ENCODE results near the gene CDHR2. TPM values are rescaled to one million over a fixed set of nuclear protein-coding genes. Genes with fewer than 3 reads are reported as not detected.
A peak's percentile ranks its signal among the peaks of the same experiment; 100 is the strongest.

CDHR2 gene
- total RNA-seq, 1 experiment from 2014 or later, result 0.10 TPM

DNA sequence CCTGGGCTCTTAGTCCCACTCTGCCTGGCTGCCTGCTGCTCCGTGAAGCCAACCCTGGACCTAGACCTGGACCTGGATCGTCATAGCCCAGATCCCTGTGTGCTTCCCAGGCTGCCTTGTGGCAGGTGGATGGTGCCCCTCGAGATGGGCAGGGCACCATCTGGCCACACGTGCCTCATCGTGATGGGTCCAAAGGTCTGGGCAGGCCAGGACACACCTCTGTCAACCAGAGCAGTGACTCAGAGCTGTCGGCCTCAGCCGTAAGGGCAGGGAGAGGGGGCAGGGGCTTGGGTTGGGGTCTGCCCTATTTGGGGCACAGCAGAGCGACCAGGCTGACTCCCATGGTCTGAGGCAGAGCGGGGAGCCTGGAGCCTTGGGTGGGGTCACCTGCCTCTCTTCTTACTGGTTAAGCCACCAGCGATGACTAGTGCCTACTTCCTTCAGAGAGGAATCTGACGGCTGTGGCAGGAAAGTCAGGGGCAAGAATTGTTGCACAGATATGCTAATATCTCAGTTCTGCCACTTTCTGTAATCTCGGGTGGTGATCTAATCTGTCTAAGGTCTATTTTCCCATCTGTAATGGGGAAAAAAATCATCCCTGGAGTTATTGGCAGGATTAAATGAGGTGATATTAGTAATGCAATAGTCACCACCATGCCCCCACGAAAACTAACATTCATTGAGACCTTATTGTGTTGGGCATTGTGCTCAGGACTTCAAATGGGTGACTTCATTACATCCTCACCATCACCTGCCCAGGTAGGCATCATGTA lies 3.2 kb upstream of the CDHR2 start:
- ChIA-PET CTCF (no interaction called here), POLR2A (interaction anchor here (1.9 kb wide), 1 partner anchor 8 kb away, joined by 6 read pairs; the partner anchor contains the start of gene RNF44), RAD21 (ENCODE audit: low non-redundant PET in 1 of 2, low total read pairs in 2 of 2, uncharacterized antibody in 2 of 2, unreplicated experiment in 2 of 2) (no interaction called here)
- H3K9ac ChIP-seq (ENCODE audit: low read length), result peak overlapping the region; percentile 21; the same call in 1 of the 2 replicates
- no peaks in the 10 kb centered on the region for H3K9me3 ChIP-seq (ENCODE audit: control insufficient read depth in 1 of 2, insufficient read depth in 1 of 2, low read depth in 1 of 2, low read length in 2 of 2)
- peaks cover 31 to 58% of the 10 kb centered on the region in 2 experiments for H3K4me1 ChIP-seq (ENCODE audit: control insufficient read depth in 1 of 2, insufficient read depth in 2 of 2, low read length in 2 of 2)
- no peak overlapping the region for H3K4me3 ChIP-seq (replicated peaks in 1 of 2; ENCODE audit: low read depth in 1 of 2, low read length in 2 of 2)
- ATAC-seq (no peak), DNase-seq (ENCODE audit: low read depth, low spot score) (no peak)
- H3K4me2 ChIP-seq (ENCODE audit: low read length), result peak overlapping the region; percentile 99
- BruUV-seq (replicated peaks), result no TSS peak
- H4K20me1 ChIP-seq (ENCODE audit: insufficient read depth), result no peaks in the 10 kb centered on the region
- no peaks in the 10 kb centered on the region for H3K27me3 ChIP-seq (ENCODE audit: insufficient read depth, low read length)
- no peaks in the 10 kb centered on the region for H3K9me2 ChIP-seq (ENCODE audit: insufficient read depth)
- H3K36me3 ChIP-seq (ENCODE audit: control insufficient read depth in 1 of 2, insufficient read depth in 2 of 2, low read length in 2 of 2), result no peaks in the 10 kb centered on the region
- intact Hi-C loops (cut with micrococcal nuclease), result no loop called here
- no peak overlapping the region for H3K27ac ChIP-seq (ENCODE audit: low read depth, low read length)
- TF ChIP-seq POLR2AphosphoS5 (IDR thresholded peaks at IDR 0.05; ENCODE audit: low read depth, low read length) (peak; percentile 30; the same call in 1 of the 2 replicates), YY1 (IDR thresholded peaks at IDR 0.05; ENCODE audit: extremely low read depth, insufficient replicate concordance, low read depth, low read length) (no peak)
- H2AFZ ChIP-seq (ENCODE audit: low read depth, low read length, poor library complexity, severe bottlenecking), result no peak overlapping the region
- H3K79me2 ChIP-seq (ENCODE audit: insufficient read depth, low read length), result no peaks in the 10 kb centered on the region

DNA sequence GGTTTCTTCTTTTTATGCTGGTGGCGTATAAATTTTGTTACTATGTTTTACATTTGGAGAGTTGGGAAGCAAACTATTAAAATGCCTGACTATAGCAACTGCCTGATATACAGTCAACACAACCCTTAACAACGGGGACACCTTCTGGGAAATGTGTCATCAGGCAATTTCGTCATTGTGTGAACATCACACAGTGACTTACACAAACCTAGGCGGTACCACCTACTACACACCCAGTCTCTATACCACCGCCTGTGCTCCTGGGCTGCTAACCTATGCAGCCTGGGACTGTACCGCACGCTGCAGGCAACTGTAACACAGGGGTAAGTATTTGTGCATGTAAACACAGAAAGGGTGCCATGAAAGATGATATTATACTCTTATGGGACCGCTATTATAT lies 1.3 kb upstream of the CDHR2 start:
- Histone ChIP-seq H3K79me2 (ENCODE audit: insufficient read depth, low read length) (no peaks in the 10 kb centered on the region), H2AFZ (ENCODE audit: low read depth, low read length, poor library complexity, severe bottlenecking) (no peak overlapping the region), H3K9me3 (ENCODE audit: control insufficient read depth in 1 of 2, insufficient read depth in 1 of 2, low read depth in 1 of 2, low read length in 2 of 2) (no peaks in the 10 kb centered on the region), H3K4me3 (replicated peaks in 1 of 2; ENCODE audit: low read depth in 1 of 2, low read length in 2 of 2) (no peak overlapping the region), H4K20me1 (ENCODE audit: insufficient read depth) (no peaks in the 10 kb centered on the region), H3K9ac (ENCODE audit: low read length) (no peak overlapping the region), H3K36me3 (ENCODE audit: control insufficient read depth in 1 of 2, insufficient read depth in 2 of 2, low read length in 2 of 2) (no peaks in the 10 kb centered on the region), H3K9me2 (ENCODE audit: insufficient read depth) (no peaks in the 10 kb centered on the region), H3K27ac (ENCODE audit: low read depth, low read length) (no peak overlapping the region), H3K4me2 (ENCODE audit: low read length) (no peak overlapping the region), H3K4me1 (ENCODE audit: control insufficient read depth in 1 of 2, insufficient read depth in 2 of 2, low read length in 2 of 2) (peaks cover 18 to 43% of the 10 kb centered on the region in 2 experiments), H3K27me3 (ENCODE audit: insufficient read depth, low read length) (no peaks in the 10 kb centered on the region)
- RAD21 ChIA-PET (ENCODE audit: low non-redundant PET in 1 of 2, low total read pairs in 2 of 2, uncharacterized antibody in 2 of 2, unreplicated experiment in 2 of 2), result no interaction called here
- intact Hi-C loops (cut with micrococcal nuclease), result no loop called here
- ATAC-seq (no peak), DNase-seq (ENCODE audit: low read depth, low spot score) (no peak)
- no TSS peak for BruUV-seq (replicated peaks)
- POLR2A ChIA-PET, result interaction anchor here (1.9 kb wide), 1 partner anchor 10 kb away, joined by 6 read pairs; the partner anchor contains the start of gene RNF44
- CTCF ChIA-PET, result interaction anchor here (0.7 kb wide), 1 partner anchor 10 kb away, joined by 3 read pairs; no protein-coding TSS in a partner anchor
- TF ChIP-seq ZFX (IDR thresholded peaks at IDR 0.05), result no peak
- no peak for TF ChIP-seq EZH2phosphoT487 (IDR thresholded peaks at IDR 0.05; ENCODE audit: borderline replicate concordance)
- no peak for TF ChIP-seq CBX3 (IDR thresholded peaks at IDR 0.05; ENCODE audit: low read depth)
- TF ChIP-seq SRF (IDR thresholded peaks at IDR 0.05; ENCODE audit: low read depth), result no peak
- TF ChIP-seq, protein P1, sequence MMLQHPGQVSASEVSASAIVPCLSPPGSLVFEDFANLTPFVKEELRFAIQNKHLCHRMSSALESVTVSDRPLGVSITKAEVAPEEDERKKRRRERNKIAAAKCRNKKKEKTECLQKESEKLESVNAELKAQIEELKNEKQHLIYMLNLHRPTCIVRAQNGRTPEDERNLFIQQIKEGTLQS (IDR thresholded peaks at IDR 0.05), result no peak
- TF ChIP-seq, protein P2, sequence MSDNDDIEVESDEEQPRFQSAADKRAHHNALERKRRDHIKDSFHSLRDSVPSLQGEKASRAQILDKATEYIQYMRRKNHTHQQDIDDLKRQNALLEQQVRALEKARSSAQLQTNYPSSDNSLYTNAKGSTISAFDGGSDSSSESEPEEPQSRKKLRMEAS (IDR thresholded peaks at IDR 0.05), result no peak
- TF ChIP-seq, protein P3, sequence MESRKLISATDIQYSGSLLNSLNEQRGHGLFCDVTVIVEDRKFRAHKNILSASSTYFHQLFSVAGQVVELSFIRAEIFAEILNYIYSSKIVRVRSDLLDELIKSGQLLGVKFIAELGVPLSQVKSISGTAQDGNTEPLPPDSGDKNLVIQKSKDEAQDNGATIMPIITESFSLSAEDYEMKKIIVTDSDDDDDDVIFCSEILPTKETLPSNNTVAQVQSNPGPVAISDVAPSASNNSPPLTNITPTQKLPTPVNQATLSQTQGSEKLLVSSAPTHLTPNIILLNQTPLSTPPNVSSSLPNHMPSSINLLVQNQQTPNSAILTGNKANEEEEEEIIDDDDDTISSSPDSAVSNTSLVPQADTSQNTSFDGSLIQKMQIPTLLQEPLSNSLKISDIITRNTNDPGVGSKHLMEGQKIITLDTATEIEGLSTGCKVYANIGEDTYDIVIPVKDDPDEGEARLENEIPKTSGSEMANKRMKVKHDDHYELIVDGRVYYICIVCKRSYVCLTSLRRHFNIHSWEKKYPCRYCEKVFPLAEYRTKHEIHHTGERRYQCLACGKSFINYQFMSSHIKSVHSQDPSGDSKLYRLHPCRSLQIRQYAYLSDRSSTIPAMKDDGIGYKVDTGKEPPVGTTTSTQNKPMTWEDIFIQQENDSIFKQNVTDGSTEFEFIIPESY (IDR thresholded peaks at IDR 0.05; ENCODE audit: extremely low read depth, insufficient replicate concordance, low read length), result no peak
- no peak for TF ChIP-seq SP1 (IDR thresholded peaks at IDR 0.05; ENCODE audit: low read depth)
- no peak for TF ChIP-seq YY1 (IDR thresholded peaks at IDR 0.05; ENCODE audit: extremely low read depth, insufficient replicate concordance, low read depth, low read length)
- TF ChIP-seq CEBPB (IDR thresholded peaks at IDR 0.05; ENCODE audit: low read depth), result no peak
- TF ChIP-seq EGR1 (IDR thresholded peaks at IDR 0.05; ENCODE audit: low read depth), result no peak
- no peak for TF ChIP-seq RAD21 (IDR thresholded peaks at IDR 0.05; ENCODE audit: low read depth)
- no peak for TF ChIP-seq TCF7L2 (IDR thresholded peaks at IDR 0.05; ENCODE audit: borderline replicate concordance, extremely low read depth, insufficient read depth, insufficient read length)
- TF ChIP-seq POLR2A (IDR thresholded peaks at IDR 0.05; ENCODE audit: borderline replicate concordance, extremely low read depth, insufficient read depth, insufficient read length), result no peak
- TF ChIP-seq ELF1 (IDR thresholded peaks at IDR 0.05; ENCODE audit: borderline replicate concordance, low read depth), result no peak

Measured in HCT116 (cell line).